Ovary (tissue), 9 donors: ENCODE measurements around the gene KCNG2. TPM values are rescaled to one million over a fixed set of nuclear protein-coding genes. Genes with fewer than 3 reads are reported as not detected.

Experiments
- DNase-seq, 5 donors: peaks; one replicate each; pipeline ENCODE4 v3.0.0-alpha.2; 2019 to 2020
- H3K27ac ChIP-seq, 2 donors: fragments of 200-600 bp; one replicate each; pipeline versions ENCODE4 v1.5.1 to v1.8.0; 2019 to 2022
- H3K27me3 ChIP-seq: fragments of 200-600 bp; one replicate; pipeline ENCODE4 v1.8.0; 2022
- H3K36me3 ChIP-seq: fragments of 200-600 bp; sonication (generic); one replicate; pipeline ENCODE4 v1.5.1; 2019
- H3K4me1 ChIP-seq: one replicate; pipeline ENCODE4 v1.8.1; 2013; ENCODE audit warnings: mild to moderate bottlenecking, moderate library complexity; ENCODE audit not compliant: insufficient read depth
- H3K4me3 ChIP-seq: fragments of 200-600 bp; sonication (generic); one replicate; pipeline ENCODE4 v1.5.1; 2017
- H3K9me3 ChIP-seq, 2 donors: fragments of 200-600 bp in 1 of 2; sonication (generic) in 1 of 2; one replicate each; pipeline versions ENCODE4 v1.5.1 to v1.8.1; 2013 to 2019; ENCODE audit warnings: mild to moderate bottlenecking in 1 of 2, moderate library complexity in 1 of 2
- EP300 ChIP-seq: sonication (generic); formaldehyde crosslinking; IDR thresholded peaks from one replicate; pipeline ENCODE4 v1.6.1; 2017; ENCODE audit warnings: antibody characterized with exemption
- POLR2A ChIP-seq: fragments of 450-650 bp; IDR thresholded peaks from one replicate; pipeline ENCODE4 v1.6.1; 2017; ENCODE audit warnings: antibody characterized with exemption, mild to moderate bottlenecking, moderate library complexity
- WGBS, 3 donors: extraction: QIAGEN DNeasy Blood & Tissue Kit in 1 of 3; methylation state at CpG; one replicate each; pipeline versions ENCODE4 v1.1.5 to v1.1.7; 2013 to 2017; 5-methylcytosine and 5-hydroxymethylcytosine counted together
- intact Hi-C, 4 donors: fragments of 100-400 bp; cut with DNase I; formaldehyde crosslinking; loops; one replicate each; pipeline versions ENCODE4 v1.11.0 to v1.15.1; 2022 to 2023
- polyA plus RNA-seq, 2 donors: library from polyadenylated mRNA; stranded (reverse); fragments of 200-250 nt in 1 of 2; fragments of 350-450 nt in 1 of 2; fragmentation: Illumina TruSeq in 1 of 2; extraction: RNeasy Lipid Tissue Mini Kit (QIAGEN cat#74804) in 1 of 2; gene quantifications; one replicate each; pipeline ENCODE4 v1.2.3, GENCODE V29; 2013 to 2014
- total RNA-seq, 7 donors: library from RNA; depleted of rRNA in 2 of 7; stranded (reverse); fragments of >200 nt in 2 of 7; fragmentation: NEBNext Ultra II Directional in 3 of 7; extraction: Animal tissue kit (Norgen Biotek cat#: 25700) in 3 of 7; gene quantifications; one replicate each; pipeline versions ENCODE4 v1.1.0 to v1.2.4, GENCODE V29; 2016 to 2023
- TF ChIP-seq, protein P1 (sequence below), 3 donors: fragments of 450-650 bp in 2 of 3; fragments of 200-600 bp in 1 of 3; IDR thresholded peaks; one replicate each; pipeline versions ENCODE4 v1.5.1 to v1.8.0; 2016 to 2022; ENCODE audit warnings: antibody characterized with exemption in 3 of 3, mild to moderate bottlenecking in 1 of 3
- donor health status: DM: no; HTN: no; CAD: no; lungs with moderate emphysema.
- donor health status: DM: no; HTN: no; CAD: no.
- donor health status: Bipolar disorder and iron deficiency.
- donor health status: DM: yes; HTN: yes; CAD: no.
- donor health status: DM: no; HTN: no; CAD: no.
- donor health status: DM: yes; HTN: yes; CAD: no.

The KCNG2 gene
- total and polyA plus RNA-seq, 9 donors: 0.10 to 0.80 (median 0.21) TPM; not detected in 3

DNA sequence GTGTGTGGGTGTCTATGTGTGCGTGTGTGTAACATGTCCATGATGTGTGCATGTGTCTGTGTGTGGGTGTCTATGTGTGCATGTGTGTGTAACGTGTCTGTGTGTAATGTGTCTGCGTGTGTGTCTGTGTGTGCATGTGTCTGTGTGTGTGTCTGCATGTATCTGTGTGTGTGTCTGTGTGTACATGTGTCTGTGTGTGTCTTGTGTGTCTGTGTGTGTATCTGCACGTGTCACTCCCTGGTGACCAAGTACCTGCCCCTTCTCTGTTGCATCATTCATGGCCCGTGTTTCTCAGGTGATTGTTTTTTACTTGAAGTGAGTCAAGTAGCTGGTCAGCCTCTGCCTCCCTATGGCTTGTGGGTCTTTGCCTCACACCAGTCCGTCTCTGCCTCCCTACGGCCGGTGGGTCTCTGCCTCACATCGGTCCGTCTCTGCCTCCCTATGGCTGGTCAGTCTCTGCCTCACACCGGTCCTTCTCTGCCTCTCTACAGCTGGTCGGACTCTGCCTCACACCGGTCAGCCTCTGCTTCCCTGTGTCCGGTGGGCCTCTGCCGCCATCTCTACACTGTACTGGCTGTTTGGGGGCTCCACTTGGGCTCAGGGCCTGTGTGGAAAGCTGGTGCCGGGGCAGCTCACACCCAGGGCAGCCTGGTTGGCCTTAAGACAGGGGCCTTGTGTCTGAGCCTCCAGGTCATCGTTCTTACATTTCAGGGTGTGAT lies 31.6 kb downstream of the KCNG2 start:
- Histone ChIP-seq H3K27me3 (no peaks in the 10 kb centered on the region), H3K4me1 (no peaks in the 10 kb centered on the region), H3K9me3 (no peaks in the 10 kb centered on the region), H3K36me3 (no peaks in the 10 kb centered on the region), H3K27ac (no peak overlapping the region), H3K4me3 (no peak overlapping the region)
- 87 to 93% (median 88%) methylated on average over 17 of the region's 17 CpGs for WGBS, 3 donors
- TF ChIP-seq EP300 (no peak), POLR2A (no peak)
- TF ChIP-seq, protein P1, sequence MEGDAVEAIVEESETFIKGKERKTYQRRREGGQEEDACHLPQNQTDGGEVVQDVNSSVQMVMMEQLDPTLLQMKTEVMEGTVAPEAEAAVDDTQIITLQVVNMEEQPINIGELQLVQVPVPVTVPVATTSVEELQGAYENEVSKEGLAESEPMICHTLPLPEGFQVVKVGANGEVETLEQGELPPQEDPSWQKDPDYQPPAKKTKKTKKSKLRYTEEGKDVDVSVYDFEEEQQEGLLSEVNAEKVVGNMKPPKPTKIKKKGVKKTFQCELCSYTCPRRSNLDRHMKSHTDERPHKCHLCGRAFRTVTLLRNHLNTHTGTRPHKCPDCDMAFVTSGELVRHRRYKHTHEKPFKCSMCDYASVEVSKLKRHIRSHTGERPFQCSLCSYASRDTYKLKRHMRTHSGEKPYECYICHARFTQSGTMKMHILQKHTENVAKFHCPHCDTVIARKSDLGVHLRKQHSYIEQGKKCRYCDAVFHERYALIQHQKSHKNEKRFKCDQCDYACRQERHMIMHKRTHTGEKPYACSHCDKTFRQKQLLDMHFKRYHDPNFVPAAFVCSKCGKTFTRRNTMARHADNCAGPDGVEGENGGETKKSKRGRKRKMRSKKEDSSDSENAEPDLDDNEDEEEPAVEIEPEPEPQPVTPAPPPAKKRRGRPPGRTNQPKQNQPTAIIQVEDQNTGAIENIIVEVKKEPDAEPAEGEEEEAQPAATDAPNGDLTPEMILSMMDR (IDR thresholded peaks at IDR 0.05): no peak
- DNase-seq: no peak
- intact Hi-C loops: no loop called here

DNA sequence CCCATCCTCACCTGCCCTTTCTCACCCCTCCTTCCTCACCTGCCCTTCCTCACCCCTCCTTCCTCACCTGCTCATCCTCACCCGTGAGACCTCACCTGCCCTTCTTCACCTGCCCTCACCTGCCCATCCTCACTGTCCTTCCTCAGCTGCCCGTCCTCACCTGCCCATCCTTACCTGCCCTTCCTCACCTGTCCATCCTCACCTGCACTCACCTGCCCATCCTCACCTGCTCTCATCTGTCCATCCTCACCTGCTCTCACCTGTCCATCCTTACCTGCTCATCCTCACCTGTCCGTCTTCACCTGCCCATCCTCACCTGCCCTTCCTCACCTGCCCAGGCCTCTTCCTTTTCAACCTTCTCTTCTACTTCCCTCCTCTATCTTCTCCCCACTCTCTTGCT lies 34.4 kb downstream of the KCNG2 start:
- no peaks in the 10 kb centered on the region for H3K36me3 ChIP-seq
- TF ChIP-seq EP300: no peak
- no peak for TF ChIP-seq POLR2A
- TF ChIP-seq, protein P1 (IDR thresholded peaks at IDR 0.05): no peak
- H3K4me1 ChIP-seq: no peaks in the 10 kb centered on the region
- intact Hi-C loops: no loop called here
- H3K27ac ChIP-seq: no peak overlapping the region
- WGBS, 3 donors: 87 to 90% (median 88%) methylated on average over 3 of the region's 3 CpGs
- no peak overlapping the region for H3K4me3 ChIP-seq
- H3K27me3 ChIP-seq: no peaks in the 10 kb centered on the region
- no peak for DNase-seq
- no peaks in the 10 kb centered on the region for H3K9me3 ChIP-seq

DNA sequence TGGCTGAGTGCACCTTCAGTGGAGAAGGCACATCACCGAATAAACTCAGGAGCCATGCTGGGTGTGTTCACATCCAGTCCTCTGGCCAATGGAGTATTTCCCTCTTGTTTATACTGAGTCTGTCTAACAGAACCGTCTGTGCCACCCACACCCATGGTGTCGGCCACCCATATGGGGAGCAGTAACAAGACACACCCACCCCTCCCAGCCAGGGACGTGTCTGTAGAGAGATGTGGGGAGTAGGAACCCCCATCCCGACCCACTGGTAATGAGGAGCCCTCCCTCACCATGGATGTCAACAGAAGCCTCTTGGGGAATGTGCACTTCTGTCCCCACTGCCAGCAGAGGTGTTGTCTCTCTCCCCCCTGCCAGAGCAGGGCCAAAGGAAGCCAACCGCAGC lies 37.1 kb downstream of the KCNG2 start:
- H3K9me3 ChIP-seq: no peaks in the 10 kb centered on the region
- WGBS, 3 donors: 58 to 66% (median 64%) methylated on average over 6 of the region's 6 CpGs
- intact Hi-C loops: no loop called here
- no peak for DNase-seq
- no peak overlapping the region for H3K4me3 ChIP-seq
- no peaks in the 10 kb centered on the region for H3K36me3 ChIP-seq
- no peak for TF ChIP-seq POLR2A
- no peak for TF ChIP-seq EP300
- TF ChIP-seq, protein P1 (IDR thresholded peaks at IDR 0.05): no peak
- no peak overlapping the region for H3K27ac ChIP-seq
- no peaks in the 10 kb centered on the region for H3K4me1 ChIP-seq
- no peaks in the 10 kb centered on the region for H3K27me3 ChIP-seq

DNA sequence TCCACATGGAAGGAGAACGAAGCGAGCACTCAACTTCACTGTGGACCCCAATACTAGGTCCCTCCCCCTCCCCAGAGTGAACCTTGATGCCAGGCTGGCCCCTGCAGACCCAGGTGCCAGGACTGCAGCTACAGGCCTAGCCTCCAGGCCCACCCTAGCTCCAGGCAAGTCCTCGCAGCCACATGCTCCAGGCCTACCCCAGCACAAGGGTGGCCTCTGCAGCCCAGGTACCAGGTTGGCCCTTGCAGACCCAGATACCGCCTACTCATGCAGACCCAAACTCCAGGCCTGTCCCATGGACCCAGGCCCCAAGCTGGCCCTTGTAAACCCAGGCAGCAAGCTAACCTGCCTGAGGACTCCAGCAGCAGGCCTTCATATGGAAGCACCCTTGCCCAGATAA lies 44.2 kb downstream of the KCNG2 start:
- Histone ChIP-seq H3K4me3 (no peak overlapping the region), H3K27ac (no peak overlapping the region), H3K4me1 (no peaks in the 10 kb centered on the region), H3K36me3 (no peaks in the 10 kb centered on the region), H3K9me3 (no peaks in the 10 kb centered on the region), H3K27me3 (no peaks in the 10 kb centered on the region)
- intact Hi-C loops: no loop called here
- TF ChIP-seq EP300 (no peak), POLR2A (no peak)
- TF ChIP-seq, protein P1 (IDR thresholded peaks at IDR 0.05): no peak
- 82 to 87% (median 84%) methylated on average over 4 of the region's 4 CpGs for WGBS, 3 donors
- DNase-seq: no peak
